Psoas muscle (tissue), 8 donors: Measurements from ENCODE around the gene SSH2. TPM values are rescaled to one million over a fixed set of nuclear protein-coding genes. Genes with fewer than 3 reads are reported as not detected.

Experiments
- ATAC-seq, 4 donors: fragments of 200-7000 bp; cut with Tn5 transposase; one replicate each; pipeline ENCODE4 v1.9.1; 2020; ENCODE audit warnings: moderate library complexity in 3 of 4, mild to moderate bottlenecking in 2 of 4
- DNase-seq, 2 donors: peaks; one replicate each; pipeline ENCODE4 v3.0.0-alpha.2; 2020
- H3K27ac ChIP-seq: fragments of 200-600 bp; one replicate; pipeline ENCODE4 v1.8.0; 2022
- H3K27me3 ChIP-seq, 3 donors: fragments of 200-600 bp in 1 of 3; one replicate each; pipeline versions ENCODE4 v1.6.1 to v1.8.0; 2013 to 2022; ENCODE audit warnings: low read length in 2 of 3, mild to moderate bottlenecking in 2 of 3, moderate library complexity in 1 of 3; ENCODE audit not compliant: insufficient read depth in 3 of 3
- H3K36me3 ChIP-seq, 2 donors: fragments of 200-600 bp in 1 of 2; one replicate each; pipeline versions ENCODE4 v1.6.1 to v1.8.0; 2013 to 2022; ENCODE audit warnings: low read depth in 1 of 2, mild to moderate bottlenecking in 1 of 2, moderate library complexity in 1 of 2; ENCODE audit not compliant: insufficient read depth in 1 of 2
- H3K4me1 ChIP-seq: fragments of 200-600 bp; one replicate; pipeline ENCODE4 v1.8.0; 2022
- H3K4me3 ChIP-seq: fragments of 200-600 bp; one replicate; pipeline ENCODE4 v1.8.0; 2022; ENCODE audit warnings: mild to moderate bottlenecking
- H3K9me3 ChIP-seq: fragments of 200-600 bp; one replicate; pipeline ENCODE4 v1.8.0; 2022
- CTCF ChIP-seq: fragments of 200-600 bp; IDR thresholded peaks from one replicate; pipeline ENCODE4 v1.8.0; 2022; ENCODE audit warnings: antibody characterized with exemption
- WGBS, 3 donors: extraction: QIAGEN DNeasy Blood & Tissue Kit; methylation state at CpG; one replicate each; pipeline versions ENCODE4 v1.1.6 to v1.1.7; 2013; 5-methylcytosine and 5-hydroxymethylcytosine counted together
- intact Hi-C, 2 donors: fragments of 100-400 bp; cut with DNase I; formaldehyde crosslinking; loops; one replicate each; pipeline versions ENCODE4 v1.11.0 to v1.14.2; 2022
- polyA plus RNA-seq, 3 donors: library from polyadenylated mRNA; stranded (reverse); fragments of 200-250 nt; gene quantifications; one replicate each; pipeline ENCODE4 v1.2.3, GENCODE V29; 2013
- total RNA-seq, 4 donors: library from RNA; stranded (reverse); fragmentation: NEBNext Ultra II Directional in 2 of 4; extraction: Animal tissue kit (Norgen Biotek cat#: 25700) in 2 of 4; gene quantifications; one replicate each; pipeline versions ENCODE4 v1.2.1 to v1.2.4, GENCODE V29; 2021 to 2023
- donor health status: healthy with polysubstance abuse.
- donor health status: DM: no; HTN: no; CAD: no; lungs with moderate emphysema.
- donor health status: Bipolar disorder and iron deficiency.
- donor health status: healthy.
- donor health status: DM: yes; HTN: yes; CAD: no.
- donor health status: DM: no; HTN: no; CAD: no.
- donor health status: DM: no; HTN: no; CAD: no.
- donor health status: DM: yes; HTN: yes; CAD: no.

SSH2 gene
- total and polyA plus RNA-seq, 7 donors, result 28.0 to 168 (median 107) TPM

GRCh38 chr17:29640981-29641642 lies 288.9 kb downstream of the SSH2 start:
- H3K4me3 ChIP-seq, result peak overlapping the region; percentile 56
- no peak for DNase-seq
- no peak for TF ChIP-seq CTCF
- H3K27me3 ChIP-seq, result no peaks in the 10 kb centered on the region
- intact Hi-C loops, result loop anchor here (5.0 to 10.0 kb wide), 3 partner anchors 36 to 121 kb away; no protein-coding TSS in a partner anchor
- peaks cover 85% of the 10 kb centered on the region for H3K4me1 ChIP-seq
- peak in 2 of 4 donors; percentile 10 to 31 for ATAC-seq
- H3K36me3 ChIP-seq, result peaks cover 0 to 20% of the 10 kb centered on the region in 2 donors
- 18 to 22% (median 19%) methylated on average over 7 of the region's 7 CpGs for WGBS, 3 donors
- peak overlapping the region; percentile 94 for H3K27ac ChIP-seq
- H3K9me3 ChIP-seq, result no peaks in the 10 kb centered on the region

GRCh38 chr17:29640413-29640812 lies 289.6 kb downstream of the SSH2 start:
- no peak for TF ChIP-seq CTCF
- intact Hi-C loops, result loop anchor here (5.0 to 10.0 kb wide), 3 partner anchors 37 to 122 kb away; no protein-coding TSS in a partner anchor
- H3K27ac ChIP-seq, result peak overlapping the region; percentile 94
- DNase-seq (no peak), ATAC-seq (peak; percentile 51 to 64 (median 57))
- WGBS, 3 donors, result 2 to 5% (median 5%) methylated on average over 2 of the region's 2 CpGs
- no peaks in the 10 kb centered on the region for H3K9me3 ChIP-seq
- H3K4me1 ChIP-seq, result peaks cover 78% of the 10 kb centered on the region
- no peaks in the 10 kb centered on the region for H3K27me3 ChIP-seq
- peak overlapping the region; percentile 56 for H3K4me3 ChIP-seq
- H3K36me3 ChIP-seq, result peaks cover 0 to 24% of the 10 kb centered on the region in 2 donors

GRCh38 chr17:29633886-29634285 lies 296.1 kb downstream of the SSH2 start:
- intact Hi-C loops, result loop anchor here in 1 of 2 donors (5.0 to 10.0 kb wide), 2 partner anchors 143 to 291 kb away; no protein-coding TSS in a partner anchor
- Histone ChIP-seq H3K4me1 (peaks cover 64% of the 10 kb centered on the region), H3K4me3 (no peak overlapping the region), H3K27me3 (no peaks in the 10 kb centered on the region), H3K9me3 (no peaks in the 10 kb centered on the region), H3K27ac (peak overlapping the region; percentile 94), H3K36me3 (peaks cover 11 to 87% of the 10 kb centered on the region in 2 donors)
- 85 to 95% (median 91%) methylated on average over 3 of the region's 3 CpGs for WGBS, 3 donors
- TF ChIP-seq CTCF, result no peak
- ATAC-seq (peak in 2 of 4 donors; percentile 30 to 46), DNase-seq (no peak)

- H3K9me3 ChIP-seq, result no peaks in the 10 kb centered on the region
- peak in 1 of 4 donors; percentile 13 for ATAC-seq
- 42 to 71% (median 54%) methylated on average over 6 of the region's 6 CpGs for WGBS, 3 donors
- intact Hi-C loops, result loop anchor here in 1 of 2 donors (5.0 to 10.0 kb wide), 2 partner anchors 147 to 294 kb away; no protein-coding TSS in a partner anchor
- no peaks in the 10 kb centered on the region for H3K27me3 ChIP-seq
- TF ChIP-seq CTCF, result no peak
- peaks cover 11 to 78% of the 10 kb centered on the region in 2 donors for H3K36me3 ChIP-seq
- peak overlapping the region; percentile 52 for H3K27ac ChIP-seq
- no peak for DNase-seq
- no peak overlapping the region for H3K4me3 ChIP-seq
- peaks cover 62% of the 10 kb centered on the region for H3K4me1 ChIP-seq
These were observed 299.3 kb downstream of the SSH2 start for GRCh38 chr17:29630630-29631193.
